K562 (cell line): ENCODE data around the gene POLR2J.

Source experiments
- BHLHE40 ChIP-seq: IDR thresholded peaks from 2 replicates; pipeline ENCODE4 v1.6.1; 2011; ENCODE audit warnings: low read length, improper control_type of control experiment
- YY1 ChIP-seq, 3 experiments: IDR thresholded peaks; 2 replicates each; pipeline ENCODE4 v1.6.1; 2011; ENCODE audit warnings: low read length in 2 of 3, mild to moderate bottlenecking in 2 of 3, moderate library complexity in 2 of 3, borderline replicate concordance in 1 of 3, control low read depth in 1 of 3, low read depth in 1 of 3; ENCODE audit not compliant: insufficient read depth in 3 of 3, insufficient replicate concordance in 2 of 3, control insufficient read depth in 1 of 3, insufficient read length in 1 of 3; ENCODE audit errors: extremely low read depth in 1 of 3
- ZBTB43 ChIP-seq: sonication (generic); formaldehyde crosslinking; IDR thresholded peaks from 2 replicates; pipeline ENCODE4 v1.8.0; 2023; ENCODE audit warnings: mild to moderate bottlenecking, missing genetic modification reagents

- no peak for TF ChIP-seq ZBTB43
- no peak for TF ChIP-seq YY1 (IDR thresholded peaks at IDR 0.05; ENCODE audit: borderline replicate concordance in 1 of 3, control insufficient read depth in 1 of 3, extremely low read depth in 1 of 3, insufficient read depth in 3 of 3, insufficient read length in 1 of 3, insufficient replicate concordance in 2 of 3, low read depth in 1 of 3, low read length in 2 of 3)
- TF ChIP-seq BHLHE40, result no peak
Observed at GRCh38 chr7:102439963-102440795, 38.5 kb downstream of the POLR2J start.
